GM18511 (cell line): ENCODE measurements around the gene MYCL.

Experiments used
- ATAC-seq: cut with Tn5 transposase; IDR thresholded peaks from one replicate; pipeline ENCODE4 v1.9.1; 2021; ENCODE audit warnings: mild to moderate bottlenecking, moderate library complexity; ENCODE audit not compliant: unreplicated experiment

Gene MYCL

DNA sequence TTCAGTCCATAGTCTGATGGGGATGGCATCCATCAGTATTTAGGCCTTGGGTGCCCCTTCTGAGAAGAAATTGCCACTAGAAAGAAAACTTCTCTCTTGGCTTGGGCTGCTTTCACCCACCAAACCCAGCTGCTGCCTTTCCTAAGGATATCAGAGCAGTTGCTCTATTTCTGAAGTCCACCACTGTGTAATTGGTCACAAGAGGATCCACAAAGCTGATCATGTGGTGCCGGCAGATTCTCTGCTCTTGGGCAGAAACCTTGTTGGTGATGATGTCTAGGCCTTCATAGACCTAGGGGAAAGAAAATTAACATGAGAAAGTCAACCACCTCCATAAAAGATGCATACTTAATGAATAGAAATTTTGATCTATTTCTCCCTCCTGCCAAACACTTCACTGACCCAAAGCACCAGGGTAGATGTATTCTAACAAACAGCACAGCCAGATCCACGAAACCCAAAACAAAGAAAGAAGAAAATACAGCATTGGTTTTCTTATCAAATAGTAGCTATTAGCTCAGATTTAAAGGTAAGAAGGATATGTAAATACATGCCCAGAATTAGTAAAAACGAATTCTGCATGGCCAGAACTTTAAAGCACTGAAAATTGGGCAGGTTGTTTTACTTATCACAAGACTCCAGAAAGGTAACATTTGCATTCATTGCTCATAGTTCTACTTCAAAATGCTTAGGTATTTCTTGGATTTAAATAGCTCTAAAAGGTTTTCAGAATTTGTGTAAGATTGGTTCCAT is 44.4 kb downstream of the MYCL start:
- no peak for ATAC-seq

GRCh38 chr1:39854738-39855137 is 47.0 kb downstream of the MYCL start:
- no peak for ATAC-seq

DNA sequence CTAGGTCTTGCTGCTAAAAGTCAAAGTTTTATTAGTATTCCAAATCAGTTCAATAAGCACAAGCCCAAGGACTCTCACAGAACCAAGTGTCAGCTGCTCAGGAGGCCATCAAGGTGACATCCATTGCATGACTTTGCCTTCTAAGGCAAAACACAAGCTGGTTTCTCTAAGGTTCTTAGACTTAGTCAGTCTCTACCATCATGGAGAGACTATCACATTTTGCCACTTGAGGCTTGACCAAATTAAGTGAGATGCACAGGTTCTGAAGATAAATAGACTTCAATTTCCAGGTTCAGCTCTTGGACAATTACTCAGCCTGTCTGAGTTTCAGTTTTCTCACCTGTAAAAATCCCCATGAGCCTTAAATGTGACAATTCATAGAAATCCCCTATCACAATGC is 47.4 kb downstream of the MYCL start:
- ATAC-seq = no peak

DNA sequence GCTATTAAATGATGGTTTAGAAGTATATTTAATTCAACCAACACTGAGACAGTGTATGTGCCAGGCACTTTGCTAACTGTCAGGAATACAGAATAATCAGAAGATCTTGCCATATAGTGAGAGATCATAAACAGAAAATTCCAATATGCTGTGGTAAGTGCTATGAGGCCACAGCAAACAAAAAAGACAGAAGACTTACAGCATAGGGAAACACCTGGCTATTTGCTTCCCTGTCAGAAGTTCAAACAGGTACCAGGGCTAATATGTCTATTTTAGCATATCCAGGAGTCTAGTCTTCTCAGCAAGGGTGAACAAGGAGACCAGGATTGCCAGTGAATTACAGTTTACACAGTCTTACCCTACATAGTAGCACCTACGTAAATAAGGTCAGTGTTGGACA is 48.8 kb downstream of the MYCL start:
- no peak for ATAC-seq

- ATAC-seq = no peak
Measured at GRCh38 chr1:39852214-39852791, 49.4 kb downstream of the MYCL start.

DNA sequence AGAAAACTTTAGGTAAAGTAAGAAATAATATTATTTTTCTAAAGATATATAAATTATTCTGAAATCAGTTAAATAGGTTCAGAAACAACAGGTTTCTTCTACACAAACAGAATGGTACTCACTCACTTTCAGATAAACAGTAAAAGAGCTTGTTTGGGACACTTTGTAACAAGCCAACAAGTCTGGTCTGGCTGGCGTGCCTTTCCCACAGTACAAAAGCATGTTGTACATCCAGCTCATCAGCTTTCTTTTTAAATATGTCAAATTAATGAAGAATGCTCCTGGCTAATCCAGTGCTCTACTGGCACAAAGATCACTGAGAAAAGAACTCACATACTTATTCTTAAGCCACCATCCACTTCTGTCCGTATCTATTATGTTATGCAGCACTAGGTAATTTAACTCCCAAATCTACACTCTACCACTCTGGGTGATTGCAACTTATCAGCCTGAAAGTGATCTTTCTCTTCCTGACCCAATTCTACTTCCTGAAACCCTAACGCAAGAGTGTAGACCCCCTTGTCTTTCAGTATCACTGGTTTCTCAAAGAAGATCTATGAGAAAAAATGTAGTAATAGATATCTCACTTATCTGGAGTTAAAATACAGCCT is 51.0 kb downstream of the MYCL start:
- no peak for ATAC-seq

DNA sequence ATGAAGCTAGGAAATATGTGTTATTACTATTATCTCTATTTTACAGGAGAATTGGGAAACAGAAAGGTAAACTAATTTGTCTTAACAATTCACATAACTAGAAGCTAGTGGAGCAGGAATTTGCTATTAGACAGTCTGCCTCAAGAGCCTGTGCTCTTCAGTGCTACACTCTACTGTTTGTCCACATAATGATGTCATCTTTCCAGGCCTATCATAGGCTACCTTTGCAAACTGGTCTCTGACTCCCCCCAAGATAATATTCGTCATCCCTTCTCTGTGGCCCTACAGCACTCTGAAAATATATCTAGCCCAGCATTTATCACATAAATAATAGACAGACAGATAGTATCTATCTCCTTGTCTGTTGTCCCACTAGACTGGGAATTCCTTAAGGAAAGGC is 52.5 kb downstream of the MYCL start:
- ATAC-seq = no peak

DNA sequence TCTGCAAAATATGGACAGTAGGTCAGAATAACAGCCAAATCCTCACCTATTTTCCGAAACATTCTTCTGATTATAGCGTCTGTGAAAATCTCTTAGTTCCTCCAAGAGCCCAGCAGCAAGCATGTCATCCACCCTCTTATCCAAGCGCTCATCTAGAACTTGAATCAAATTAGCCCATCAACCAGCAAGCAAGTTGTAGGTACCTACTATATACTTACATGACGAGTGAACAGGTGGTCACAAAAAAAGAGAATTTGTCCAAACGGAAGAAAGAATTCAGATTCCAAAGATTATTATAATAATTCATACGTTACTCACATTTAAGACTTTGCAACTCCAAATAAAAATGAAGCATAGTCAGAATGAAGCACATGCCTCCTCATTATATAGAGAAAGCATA is 53.8 kb downstream of the MYCL start:
- ATAC-seq = no peak

DNA sequence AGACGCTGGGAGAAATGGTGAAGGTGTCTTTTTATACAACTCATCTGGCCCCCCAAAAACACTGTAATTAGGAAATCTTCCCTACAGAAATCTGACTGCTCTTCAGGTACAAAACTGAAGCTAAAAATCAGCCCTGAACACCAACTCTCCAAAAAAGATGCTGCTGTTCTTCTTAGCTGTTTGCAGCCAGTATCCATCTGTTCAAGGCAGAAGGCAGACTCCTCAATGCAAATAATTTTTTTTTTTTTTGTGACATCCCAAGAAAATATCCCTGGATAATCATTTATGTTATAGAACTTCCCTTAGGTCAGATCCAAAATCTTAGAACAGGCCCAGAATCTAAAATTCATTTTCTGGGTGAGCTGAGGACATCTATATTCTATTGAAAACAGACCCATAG is 54.9 kb downstream of the MYCL start:
- ATAC-seq = no peak

- ATAC-seq = peak; percentile 69
Measured at GRCh38 chr1:39845569-39846566, 55.8 kb downstream of the MYCL start.
